ENCODE measurements around the gene SPOCK1. TPM values are rescaled to one million over a fixed set of nuclear protein-coding genes. Genes with fewer than 3 reads are reported as not detected.
"Not testable (repeated sequence)": the region's sequence is repeated elsewhere in the genome, so short reads cannot be mapped to it uniquely, and the experiment has no call there.

SPOCK1 gene
- total RNA-seq, 1 donor from 2014 or later, result 6.8 TPM

DNA sequence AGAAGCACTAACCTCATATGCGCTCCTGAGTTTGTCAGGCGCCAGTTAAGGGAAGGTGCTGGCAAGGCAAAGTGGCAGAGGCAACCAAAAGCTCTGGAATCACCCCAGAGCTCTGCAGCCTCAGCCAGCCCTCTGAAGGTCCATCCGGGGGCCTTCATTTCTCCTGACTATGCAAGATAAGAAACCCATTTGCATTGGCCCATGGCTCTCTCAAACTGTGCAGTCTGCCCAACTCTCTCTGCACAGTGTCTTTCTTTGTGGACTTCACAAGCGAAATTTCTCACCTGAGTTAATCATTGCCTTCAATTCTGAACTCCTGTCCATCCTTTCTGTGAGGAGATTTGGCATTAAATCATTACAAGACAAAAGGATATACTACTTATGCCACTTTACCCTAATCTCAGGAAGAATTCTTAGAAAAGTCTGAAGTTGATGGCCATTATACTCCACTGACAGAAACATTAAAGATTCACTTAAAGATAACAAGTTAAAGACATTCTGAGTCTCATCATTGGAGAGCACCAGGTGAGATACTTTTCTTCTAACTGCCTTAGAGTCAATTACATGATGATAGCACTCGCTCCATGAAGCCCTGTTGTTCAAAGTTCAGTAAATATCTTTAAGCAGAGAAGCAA lies 235.6 kb downstream of the SPOCK1 start:
- DNase-seq (ENCODE audit: low read depth), result no peak
- TF ChIP-seq CTCF (IDR thresholded peaks at IDR 0.05; ENCODE audit: insufficient read depth, low read length, severe bottlenecking), result no peak

DNA sequence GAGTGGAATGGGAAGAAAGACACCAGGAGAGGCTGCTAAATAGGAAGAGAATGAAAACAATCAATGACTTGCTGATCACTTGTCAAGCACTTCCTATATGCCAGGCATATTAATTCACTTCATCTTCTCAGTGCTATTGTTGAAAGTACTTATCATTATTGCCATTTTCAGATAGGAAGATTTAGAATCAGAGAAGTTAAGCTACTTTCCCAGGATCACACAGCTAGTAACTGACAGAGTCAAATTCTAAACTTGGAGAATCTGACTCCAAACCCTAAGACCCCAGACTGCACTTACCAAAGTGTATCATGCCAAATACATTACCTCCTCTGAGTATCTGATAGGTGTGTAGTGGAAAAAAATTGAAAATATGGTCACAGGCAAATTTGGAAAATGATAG lies 236.3 kb downstream of the SPOCK1 start:
- no peak for TF ChIP-seq CTCF (IDR thresholded peaks at IDR 0.05; ENCODE audit: insufficient read depth, low read length, severe bottlenecking)
- FAIRE-seq, result no peak
- no peak for DNase-seq (ENCODE audit: low read depth)
- H3K27me3 ChIP-seq (ENCODE audit: control insufficient read depth, insufficient read depth, low read length), result no peaks in the 10 kb centered on the region
- no peak overlapping the region for H3K4me3 ChIP-seq (ENCODE audit: low read depth, low read length)
- no peaks in the 10 kb centered on the region for H3K36me3 ChIP-seq (ENCODE audit: control insufficient read depth, insufficient read depth, low read length)

More for the DNA sequence above, 235.6 kb downstream of the SPOCK1 start:
- no peaks in the 10 kb centered on the region for H3K27me3 ChIP-seq (ENCODE audit: control insufficient read depth, insufficient read depth, low read length)
- no peak overlapping the region for H3K4me3 ChIP-seq (ENCODE audit: low read depth, low read length)
- H3K36me3 ChIP-seq (ENCODE audit: control insufficient read depth, insufficient read depth, low read length), result no peaks in the 10 kb centered on the region
- no peak for FAIRE-seq

DNA sequence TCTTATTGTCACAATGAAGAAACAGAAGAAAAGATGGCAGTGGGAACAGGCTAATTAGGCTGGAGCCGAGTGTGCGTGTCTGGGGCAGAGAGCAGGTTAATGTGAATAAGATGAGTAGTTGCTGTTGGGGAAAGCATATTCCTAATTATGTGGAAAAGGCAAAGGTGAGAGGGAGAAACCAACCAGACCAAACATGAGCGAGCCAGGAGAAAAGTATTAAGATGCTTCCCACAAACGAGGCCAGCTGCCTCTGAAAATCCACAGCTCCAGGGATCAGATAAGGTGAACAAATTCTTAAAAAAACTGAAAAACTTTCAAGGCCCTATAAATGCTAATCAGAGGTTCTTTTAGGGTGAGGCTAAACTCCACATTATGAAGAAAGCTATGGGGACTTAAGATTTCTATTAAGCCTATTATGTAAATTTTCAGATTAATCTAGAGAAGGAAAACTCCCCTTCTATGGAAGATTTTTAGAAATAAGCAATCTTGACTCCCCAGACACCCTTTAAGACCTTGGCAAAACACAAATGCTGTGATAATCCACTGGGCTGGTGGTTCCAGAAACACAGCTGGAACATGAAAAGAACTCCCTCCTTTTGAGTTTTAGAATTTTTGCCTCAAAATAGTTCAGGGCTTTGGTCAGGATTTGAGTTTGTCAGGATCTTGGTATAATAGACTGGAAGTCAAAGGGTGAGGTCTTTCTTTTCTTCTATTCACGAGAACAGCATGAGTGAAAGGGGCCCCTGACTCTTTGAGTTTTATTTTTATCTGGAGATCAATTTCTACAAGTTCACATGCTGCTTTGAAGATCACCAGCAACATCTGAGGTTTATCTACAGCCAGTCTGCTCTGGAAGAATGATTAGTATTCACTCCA lies 238.1 kb downstream of the SPOCK1 start:
- Histone ChIP-seq H3K27me3 (ENCODE audit: control insufficient read depth, insufficient read depth, low read length) (no peaks in the 10 kb centered on the region), H3K4me3 (ENCODE audit: low read depth, low read length) (no peak overlapping the region), H3K36me3 (ENCODE audit: control insufficient read depth, insufficient read depth, low read length) (no peaks in the 10 kb centered on the region)
- DNase-seq (ENCODE audit: low read depth) (no peak), FAIRE-seq (no peak)
- no peak for TF ChIP-seq CTCF (IDR thresholded peaks at IDR 0.05; ENCODE audit: insufficient read depth, low read length, severe bottlenecking)

- H3K27me3 ChIP-seq (ENCODE audit: control insufficient read depth, insufficient read depth, low read length); DNase-seq (ENCODE audit: low read depth); FAIRE-seq; H3K36me3 ChIP-seq (ENCODE audit: control insufficient read depth, insufficient read depth, low read length); H3K4me3 ChIP-seq (ENCODE audit: low read depth, low read length): not testable (repeated sequence)
These were observed 240.0 kb downstream of the SPOCK1 start for GRCh38 chr5:137259115-137259514.

GRCh38 chr5:137254119-137255090 lies 244.7 kb downstream of the SPOCK1 start:
- no peak for DNase-seq (ENCODE audit: low read depth)
- FAIRE-seq, result peak; percentile 40
- TF ChIP-seq CTCF (IDR thresholded peaks at IDR 0.05; ENCODE audit: insufficient read depth, low read length, severe bottlenecking), result no peak
- H3K4me3 ChIP-seq (ENCODE audit: low read depth, low read length), result no peak overlapping the region
- no peaks in the 10 kb centered on the region for H3K27me3 ChIP-seq (ENCODE audit: control insufficient read depth, insufficient read depth, low read length)
- H3K36me3 ChIP-seq (ENCODE audit: control insufficient read depth, insufficient read depth, low read length), result no peaks in the 10 kb centered on the region

Data from bronchial epithelial cell (primary cell).